HUES6 (cell line): ENCODE data around the gene ATN1.

ENCODE experiments used
- H3K27ac ChIP-seq: 2 replicates; pipeline ENCODE4 v1.7.0; 2013; ENCODE audit warnings: low read depth, mild to moderate bottlenecking, low read length, inconsistent platforms
- H3K27me3 ChIP-seq: 2 replicates; pipeline ENCODE4 v1.6.1; 2013; ENCODE audit warnings: low read length; ENCODE audit not compliant: control insufficient read depth, insufficient read depth
- H3K36me3 ChIP-seq: 2 replicates; pipeline ENCODE4 v1.6.1; 2013; ENCODE audit warnings: low read length; ENCODE audit not compliant: control insufficient read depth, insufficient read depth
- H3K4me1 ChIP-seq: 2 replicates; pipeline ENCODE4 v1.6.1; 2013; ENCODE audit warnings: low read length; ENCODE audit not compliant: control insufficient read depth, insufficient read depth
- H3K4me3 ChIP-seq: 2 replicates; pipeline ENCODE4 v1.5.1; 2013; ENCODE audit warnings: low read depth, low read length
- H3K9ac ChIP-seq: one replicate; pipeline ENCODE4 v1.6.1; 2013; ENCODE audit warnings: mild to moderate bottlenecking, low read length
- H3K9me3 ChIP-seq: 2 replicates; pipeline ENCODE4 v1.6.1; 2013; ENCODE audit warnings: low read depth, low read length; ENCODE audit not compliant: control insufficient read depth, insufficient read depth

The ATN1 gene

GRCh38 chr12:6916426-6917200, 11.1 kb upstream of the ATN1 start:
- H3K27me3 ChIP-seq, result peaks cover 4% of the 10 kb centered on the region; the same call in 1 of the 2 replicates
- H3K4me3 ChIP-seq, result peak overlapping the region; percentile 68; the same call in 1 of the 2 replicates

GRCh38 chr12:6917491-6918231, 10.1 kb upstream of the ATN1 start:
- H3K36me3 ChIP-seq, result peaks cover 50% of the 10 kb centered on the region
- no peaks in the 10 kb centered on the region for H3K9me3 ChIP-seq
- peaks cover 4% of the 10 kb centered on the region; the same call in 1 of the 2 replicates for H3K27me3 ChIP-seq
- no peak overlapping the region for H3K4me3 ChIP-seq
- no peak overlapping the region for H3K27ac ChIP-seq
- no peak overlapping the region for H3K9ac ChIP-seq
- H3K4me1 ChIP-seq, result peaks cover 37% of the 10 kb centered on the region

More at GRCh38 chr12:6916426-6917200, 11.1 kb upstream of the ATN1 start:
- H3K9me3 ChIP-seq, result no peaks in the 10 kb centered on the region
- peak overlapping the region; percentile 9 for H3K9ac ChIP-seq
- no peak overlapping the region for H3K27ac ChIP-seq
- H3K36me3 ChIP-seq, result peaks cover 40% of the 10 kb centered on the region
- H3K4me1 ChIP-seq, result peaks cover 38% of the 10 kb centered on the region

- Histone ChIP-seq H3K4me3 (no peak overlapping the region), H3K27me3 (peaks cover 4% of the 10 kb centered on the region; the same call in 1 of the 2 replicates), H3K4me1 (peaks cover 24% of the 10 kb centered on the region), H3K36me3 (peaks cover 61% of the 10 kb centered on the region), H3K27ac (no peak overlapping the region), H3K9ac (no peak overlapping the region), H3K9me3 (no peaks in the 10 kb centered on the region)
These were observed 8.2 kb upstream of the ATN1 start for GRCh38 chr12:6919588-6919987.

GRCh38 chr12:6921539-6921938, 6.2 kb upstream of the ATN1 start:
- peaks cover 56% of the 10 kb centered on the region for H3K36me3 ChIP-seq
- H3K4me1 ChIP-seq, result peaks cover 28% of the 10 kb centered on the region
- H3K9me3 ChIP-seq, result no peaks in the 10 kb centered on the region
- no peak overlapping the region for H3K27ac ChIP-seq
- no peaks in the 10 kb centered on the region for H3K27me3 ChIP-seq
- H3K4me3 ChIP-seq, result no peak overlapping the region
- H3K9ac ChIP-seq, result no peak overlapping the region

GRCh38 chr12:6921996-6922946, 5.5 kb upstream of the ATN1 start:
- Histone ChIP-seq H3K4me1 (peaks cover 20% of the 10 kb centered on the region), H3K9me3 (no peaks in the 10 kb centered on the region), H3K27ac (no peak overlapping the region), H3K4me3 (no peak overlapping the region), H3K9ac (no peak overlapping the region), H3K36me3 (peaks cover 48% of the 10 kb centered on the region), H3K27me3 (no peaks in the 10 kb centered on the region)

GRCh38 chr12:6923003-6923732, 4.6 kb upstream of the ATN1 start:
- H3K36me3 ChIP-seq, result peaks cover 43% of the 10 kb centered on the region
- H3K27me3 ChIP-seq, result no peaks in the 10 kb centered on the region
- H3K4me1 ChIP-seq, result peaks cover 20% of the 10 kb centered on the region
- no peaks in the 10 kb centered on the region for H3K9me3 ChIP-seq
- no peak overlapping the region for H3K4me3 ChIP-seq
- H3K9ac ChIP-seq, result no peak overlapping the region
- no peak overlapping the region for H3K27ac ChIP-seq

- no peak overlapping the region for H3K27ac ChIP-seq
- H3K4me1 ChIP-seq, result peaks cover 20% of the 10 kb centered on the region
- no peak overlapping the region for H3K9ac ChIP-seq
These were observed 3.9 kb upstream of the ATN1 start for GRCh38 chr12:6923851-6924250.

GRCh38 chr12:6925239-6925539, 2.6 kb upstream of the ATN1 start:
- Histone ChIP-seq H3K4me1 (peaks cover 32% of the 10 kb centered on the region), H3K9me3 (no peaks in the 10 kb centered on the region), H3K27me3 (no peaks in the 10 kb centered on the region), H3K27ac (peak overlapping the region; percentile 63), H3K9ac (peak overlapping the region; percentile 79), H3K4me3 (peak overlapping the region; percentile 62), H3K36me3 (peaks cover 28% of the 10 kb centered on the region)

More at GRCh38 chr12:6923851-6924250, 3.9 kb upstream of the ATN1 start:
- peaks cover 41% of the 10 kb centered on the region for H3K36me3 ChIP-seq
- H3K9me3 ChIP-seq, result no peaks in the 10 kb centered on the region
- H3K27me3 ChIP-seq, result no peaks in the 10 kb centered on the region
- no peak overlapping the region for H3K4me3 ChIP-seq

GRCh38 chr12:6925540-6926279, 2.0 kb upstream of the ATN1 start:
- Histone ChIP-seq H3K36me3 (peaks cover 28% of the 10 kb centered on the region), H3K9me3 (no peaks in the 10 kb centered on the region), H3K4me3 (peak overlapping the region; percentile 62), H3K4me1 (peaks cover 33% of the 10 kb centered on the region), H3K27me3 (no peaks in the 10 kb centered on the region), H3K9ac (peak overlapping the region; percentile 79), H3K27ac (peak overlapping the region; percentile 63)
